Measurements from ENCODE around the gene RP9. TPM values are rescaled to one million over a fixed set of nuclear protein-coding genes. Genes with fewer than 3 reads are reported as not detected.

The RP9 gene
- total RNA-seq, 1 experiment from 2014 or later = 16.2 TPM

- no peak for TF ChIP-seq CTCF (conservative IDR thresholded peaks at IDR 0.05)
- H4K5ac ChIP-seq (ENCODE audit: insufficient read length, low read depth, low read length) = no peak overlapping the region
- H2BK12ac ChIP-seq (ENCODE audit: insufficient read length, low read depth, low read length) = no peak overlapping the region
- DNase-seq = no peak
- H4K8ac ChIP-seq (replicated peaks; ENCODE audit: insufficient read length, low read depth, low read length) = no peak overlapping the region
- H3K56ac ChIP-seq (ENCODE audit: insufficient read length, low read depth, low read length) = no peak overlapping the region
- no peak overlapping the region for H2AK5ac ChIP-seq (ENCODE audit: insufficient read length, low read length)
- peaks cover 13 to 43% (median 38%) of the 10 kb centered on the region in 3 experiments; a peak in 6 of 7 replicates for H3K36me3 Mint-ChIP-seq (ENCODE audit: insufficient read depth in 1 of 3, low read depth in 3 of 3)
- H3K4me1 ChIP-seq (ENCODE audit: insufficient read depth, low read length) = no peaks in the 10 kb centered on the region
- no peaks in the 10 kb centered on the region for H3K4me1 Mint-ChIP-seq
- no peak overlapping the region for H3K23ac ChIP-seq (ENCODE audit: insufficient read length, low read depth, low read length)
- no peak overlapping the region for H3K4me2 ChIP-seq (ENCODE audit: insufficient read depth, insufficient read length, low read length)
- no CpG with 5 or more reads among the region's 4 CpGs for WGBS (ENCODE audit: extremely low coverage, insufficient read length, low lambda C conversion rate)
- H3K27me3 Mint-ChIP-seq (ENCODE audit: low read depth) = no peaks in the 10 kb centered on the region
- H3K9me3 ChIP-seq (ENCODE audit: control insufficient read depth, low read depth, low read length) = no peaks in the 10 kb centered on the region
- no peaks in the 10 kb centered on the region for H3K27me3 ChIP-seq (ENCODE audit: insufficient read depth, low read length)
- H3K79me2 ChIP-seq (ENCODE audit: insufficient read depth, low read length) = no peaks in the 10 kb centered on the region
- no peak overlapping the region for H3K9ac ChIP-seq (ENCODE audit: extremely low read depth, insufficient read length, low read length)
- H3K79me1 ChIP-seq (ENCODE audit: insufficient read depth, low read depth, low read length, poor library complexity, severe bottlenecking) = no peaks in the 10 kb centered on the region
- no peak overlapping the region for H3K4me3 Mint-ChIP-seq
- no peak overlapping the region for H3K14ac ChIP-seq (ENCODE audit: insufficient read depth, low read length)
- H3K23me2 ChIP-seq (ENCODE audit: insufficient read length, low read depth, low read length, poor library complexity, severe bottlenecking) = no peaks in the 10 kb centered on the region
- no peak overlapping the region for H3K27ac Mint-ChIP-seq
- no peaks in the 10 kb centered on the region for H3K9me3 Mint-ChIP-seq
- no peak overlapping the region for H2BK15ac ChIP-seq (ENCODE audit: low read depth, low read length)
- H3K4ac ChIP-seq (ENCODE audit: low read depth, low read length) = no peak overlapping the region
- H2BK120ac ChIP-seq (ENCODE audit: low read depth, low read length, poor library complexity, severe bottlenecking) = no peak overlapping the region
- no peak overlapping the region for H3T11ph ChIP-seq (ENCODE audit: low read length)
- H3K27ac ChIP-seq (ENCODE audit: insufficient read length, low read depth, low read length) = no peak overlapping the region
- no peak overlapping the region for H2BK5ac ChIP-seq (ENCODE audit: insufficient read length, low read length)
- H2BK20ac ChIP-seq (ENCODE audit: low read depth, low read length, poor library complexity, severe bottlenecking) = no peak overlapping the region
- H2AFZ ChIP-seq (ENCODE audit: low read length) = no peak overlapping the region
- no peak overlapping the region for H3K18ac ChIP-seq (ENCODE audit: insufficient read length, low read depth, low read length)
- no peaks in the 10 kb centered on the region for H4K20me1 ChIP-seq (ENCODE audit: control insufficient read depth, insufficient read depth, insufficient read length)
- no peak overlapping the region for H4K91ac ChIP-seq (ENCODE audit: insufficient read length, low read depth, low read length)
Observed at GRCh38 chr7:33093266-33093665, 15.9 kb downstream of the RP9 start.

Measured in H9 (cell line).